Right lobe of liver (tissue), 6 donors: ENCODE data around the gene BTG2. TPM values are rescaled to one million over a fixed set of nuclear protein-coding genes. Genes with fewer than 3 reads are reported as not detected.

Source experiments
- ATAC-seq, 4 donors: fragments of 200-7000 bp; cut with Tn5 transposase; one replicate each; pipeline ENCODE4 v1.9.1; 2020; ENCODE audit warnings: mild to moderate bottlenecking in 4 of 4, moderate library complexity in 4 of 4
- DNase-seq, 3 donors: peaks; one replicate each; pipeline ENCODE4 v3.0.0-alpha.2; 2020
- H3K27ac ChIP-seq, 3 donors: fragments of 200-600 bp; one replicate each; pipeline ENCODE4 v1.8.0; 2022
- H3K27me3 ChIP-seq, 2 donors: fragments of 200-600 bp; one replicate each; pipeline ENCODE4 v1.8.0; 2022
- H3K36me3 ChIP-seq, 4 donors: fragments of 200-600 bp; sonication (generic) in 1 of 4; one replicate each; pipeline versions ENCODE4 v1.5.1 to v1.8.0; 2017 to 2022; ENCODE audit warnings: control low read depth in 1 of 4
- H3K4me1 ChIP-seq, 4 donors: fragments of 200-600 bp; sonication (generic) in 1 of 4; one replicate each; pipeline versions ENCODE4 v1.5.1 to v1.8.0; 2017 to 2022; ENCODE audit warnings: control low read depth in 1 of 4
- H3K4me3 ChIP-seq, 3 donors: fragments of 200-600 bp; one replicate each; pipeline ENCODE4 v1.8.0; 2022
- H3K9me3 ChIP-seq, 4 donors: fragments of 200-600 bp; sonication (generic) in 1 of 4; one replicate each; pipeline versions ENCODE4 v1.5.1 to v1.8.0; 2017 to 2022; ENCODE audit warnings: control low read depth in 1 of 4
- CTCF ChIP-seq, 4 donors: fragments of 200-600 bp in 3 of 4; fragments of 450-650 bp in 1 of 4; IDR thresholded peaks; one replicate each; pipeline versions ENCODE4 v1.5.1 to v1.8.0; 2016 to 2022; ENCODE audit warnings: antibody characterized with exemption in 4 of 4, mild to moderate bottlenecking in 2 of 4
- POLR2A ChIP-seq: fragments of 450-650 bp; IDR thresholded peaks from one replicate; pipeline ENCODE4 v1.6.1; 2017; ENCODE audit warnings: antibody characterized with exemption, mild to moderate bottlenecking
- WGBS: methylation state at CpG from one replicate; pipeline ENCODE4 v1.1.6; 2018; ENCODE audit warnings: low coverage, low lambda C conversion rate; ENCODE audit not compliant: insufficient coverage; ENCODE audit errors: missing lambda C conversion rate; 5-methylcytosine and 5-hydroxymethylcytosine counted together
- intact Hi-C, 2 donors: fragments of 100-400 bp; cut with DNase I; formaldehyde crosslinking; loops; one replicate each; pipeline versions ENCODE4 v1.11.2 to v1.14.1; 2022
- total RNA-seq, 6 experiments: library from RNA; depleted of rRNA in 2 of 6; stranded (reverse); fragments of >200 nt in 2 of 6; fragmentation: NEBNext Ultra II Directional in 3 of 6; extraction: Animal tissue kit (Norgen Biotek cat#: 25700) in 3 of 6; gene quantifications; one replicate each; pipeline versions ENCODE4 v1.1.0 to v1.2.4, GENCODE V29; 2016 to 2023
- donor health status: DM: no; HTN: yes; CAD: no.
- donor health status: DM: no; HTN: no; CAD: no.
- donor health status: DM: no; HTN: no; CAD: no.
- donor health status: DM: no; HTN: yes; CAD: no.
- donor health status: DM: no; HTN: yes; CAD: no.

BTG2 gene
- total RNA-seq, 6 experiments from 2014 or later = 2.0 to 11.2 (median 5.4) TPM

GRCh38 chr1:203278885-203279406 lies 26.4 kb upstream of the BTG2 start:
- DNase-seq (no peak), ATAC-seq (no peak)
- TF ChIP-seq CTCF (IDR thresholded peaks at IDR 0.05) (no peak), POLR2A (no peak)
- intact Hi-C loops = loop anchor here in 1 of 2 donors (10.0 kb wide), 1 partner anchor 206 kb away; no protein-coding TSS in a partner anchor
- no peak overlapping the region for H3K4me3 ChIP-seq
- no peaks in the 10 kb centered on the region for H3K9me3 ChIP-seq
- 71% methylated on average over 8 of the region's 8 CpGs for WGBS
- no peaks in the 10 kb centered on the region for H3K4me1 ChIP-seq
- no peaks in the 10 kb centered on the region for H3K36me3 ChIP-seq
- H3K27me3 ChIP-seq = no peaks in the 10 kb centered on the region
- peak overlapping the region in 2 of 3 donors; percentile 24 to 53 for H3K27ac ChIP-seq

- intact Hi-C loops = no loop called here
- TF ChIP-seq POLR2A (no peak), CTCF (IDR thresholded peaks at IDR 0.05) (no peak)
- Histone ChIP-seq H3K4me1 (no peaks in the 10 kb centered on the region), H3K27ac (no peak overlapping the region), H3K36me3 (no peaks in the 10 kb centered on the region), H3K4me3 (no peak overlapping the region), H3K27me3 (no peaks in the 10 kb centered on the region), H3K9me3 (no peaks in the 10 kb centered on the region)
- WGBS = 89% methylated on average over 5 of the region's 5 CpGs
- ATAC-seq = no peak
- DNase-seq = no peak
These were observed 25.3 kb upstream of the BTG2 start for GRCh38 chr1:203280061-203280460.

GRCh38 chr1:203281033-203281432 lies 24.3 kb upstream of the BTG2 start:
- TF ChIP-seq CTCF (IDR thresholded peaks at IDR 0.05) = no peak
- no peak for TF ChIP-seq POLR2A
- WGBS = 61% methylated on average over 2 of the region's 3 CpGs
- no peaks in the 10 kb centered on the region for H3K4me1 ChIP-seq
- H3K9me3 ChIP-seq = no peaks in the 10 kb centered on the region
- no peak overlapping the region for H3K27ac ChIP-seq
- no peaks in the 10 kb centered on the region for H3K36me3 ChIP-seq
- no peak overlapping the region for H3K4me3 ChIP-seq
- intact Hi-C loops = no loop called here
- H3K27me3 ChIP-seq = no peaks in the 10 kb centered on the region
- no peak for ATAC-seq
- no peak for DNase-seq

- H3K27ac ChIP-seq = no peak overlapping the region
- intact Hi-C loops = no loop called here
- H3K4me1 ChIP-seq = no peaks in the 10 kb centered on the region
- DNase-seq (no peak), ATAC-seq (no peak)
- WGBS = 51% methylated on average over 5 of the region's 10 CpGs
- TF ChIP-seq CTCF (IDR thresholded peaks at IDR 0.05) = no peak
- no peak for TF ChIP-seq POLR2A
- no peaks in the 10 kb centered on the region for H3K9me3 ChIP-seq
- no peak overlapping the region for H3K4me3 ChIP-seq
- H3K27me3 ChIP-seq = no peaks in the 10 kb centered on the region
- no peaks in the 10 kb centered on the region for H3K36me3 ChIP-seq
These were observed 23.3 kb upstream of the BTG2 start for GRCh38 chr1:203281851-203282661.
